Measurements from ENCODE around the gene CSTPP1. TPM values are rescaled to one million over a fixed set of nuclear protein-coding genes. Genes with fewer than 3 reads are reported as not detected.
"Not testable (repeated sequence)": the region's sequence is repeated elsewhere in the genome, so short reads cannot be mapped to it uniquely, and the experiment has no call there.

CSTPP1 gene
- total RNA-seq, 1 donor from 2014 or later = 9.6 TPM

DNA sequence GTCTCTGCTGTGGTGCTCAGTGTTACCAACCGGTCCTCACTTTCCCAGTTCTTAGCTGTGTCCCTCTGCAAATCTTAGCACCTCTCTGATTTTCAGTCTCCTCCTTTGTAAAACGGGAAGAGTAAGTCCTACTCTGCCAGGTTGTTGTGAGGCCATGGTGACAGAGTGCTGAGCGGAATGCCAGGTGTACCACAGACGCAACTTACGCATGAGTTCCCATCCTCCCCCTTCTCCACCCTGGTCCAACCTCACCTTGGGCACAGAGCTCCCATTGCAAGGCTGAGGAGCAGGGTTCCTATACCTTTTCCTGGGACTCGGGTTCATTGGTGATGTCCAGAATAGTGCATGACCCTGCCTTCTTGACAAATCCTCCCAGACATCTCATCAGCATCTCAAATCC is 270.9 kb downstream of the CSTPP1 start:
- intact Hi-C loops (cut with micrococcal nuclease) = no loop called here
- DNase-seq (no peak), ATAC-seq (no peak)

DNA sequence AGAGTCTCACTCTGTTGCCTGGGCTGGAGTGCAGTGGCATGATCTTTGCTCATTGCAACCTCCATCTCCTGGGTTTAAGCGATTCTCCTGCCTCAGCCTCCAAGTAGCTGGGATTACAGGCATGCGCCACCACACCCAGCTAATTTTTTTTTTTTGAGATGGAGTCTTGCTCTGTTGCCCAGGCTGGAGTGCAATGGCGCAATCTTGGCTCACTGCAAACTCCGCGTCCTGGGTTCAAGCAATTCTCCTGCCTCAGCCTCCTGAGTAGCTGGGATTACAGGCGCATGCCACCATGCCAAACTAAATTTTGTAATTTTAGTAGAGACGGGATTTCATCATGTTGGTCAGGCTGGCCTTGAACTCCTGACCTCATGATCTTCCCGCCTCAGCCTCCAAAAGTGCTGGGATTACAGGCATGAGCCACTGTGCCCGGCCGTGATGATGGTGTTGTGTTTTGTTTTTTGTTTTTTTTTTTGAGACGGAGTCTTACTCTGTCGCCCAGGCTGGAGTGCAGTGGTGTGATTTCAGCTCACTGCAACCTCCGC is 271.5 kb downstream of the CSTPP1 start:
- DNase-seq; intact Hi-C loops (cut with micrococcal nuclease); ATAC-seq: not testable (repeated sequence)

GRCh38 chr11:47208628-47209027 is 272.1 kb downstream of the CSTPP1 start:
- no peak for DNase-seq
- intact Hi-C loops (cut with micrococcal nuclease) = no loop called here
- ATAC-seq = no peak

Small RNA genes within 50 kb of the gene (microRNA-seq; reads per million reads assigned to microRNA genes)
- gene MIR6745 (ENCODE audit: borderline number of aligned reads) = not detected

Other genes starting within 250 kb of the CSTPP1 start
- gene ARHGAP1, start 236.1 kb upstream of the CSTPP1 start, total RNA-seq = 65.2 TPM
- 7.1 TPM for gene ZNF408, start 235.7 kb upstream of the CSTPP1 start, total RNA-seq
- not detected for gene F2, start 217.5 kb upstream of the CSTPP1 start, total RNA-seq
- gene CKAP5, start 90.5 kb upstream of the CSTPP1 start, total RNA-seq = 73.6 TPM
- 21.9 TPM for gene LRP4, start 18.2 kb upstream of the CSTPP1 start, total RNA-seq
- gene ARFGAP2, start 240.1 kb downstream of the CSTPP1 start, total RNA-seq = 48.0 TPM
- 150 TPM for gene PACSIN3, start 249.7 kb downstream of the CSTPP1 start, total RNA-seq